22Rv1 (cell line): ENCODE data around the gene ARHGEF10L.

Experiments
- H3K27ac ChIP-seq: fragments of 450-650 bp; 2 replicates; pipeline ENCODE4 v1.5.1; 2017
- ZFX ChIP-seq: fragments of 450-650 bp; IDR thresholded peaks from 2 replicates; pipeline ENCODE4 v1.6.1; 2017; ENCODE audit warnings: antibody characterized with exemption, borderline replicate concordance
- TF ChIP-seq, protein P1 (sequence below): fragments of 450-650 bp; IDR thresholded peaks from 2 replicates; pipeline ENCODE4 v1.5.1; 2017; ENCODE audit warnings: mild to moderate bottlenecking

ARHGEF10L gene

DNA sequence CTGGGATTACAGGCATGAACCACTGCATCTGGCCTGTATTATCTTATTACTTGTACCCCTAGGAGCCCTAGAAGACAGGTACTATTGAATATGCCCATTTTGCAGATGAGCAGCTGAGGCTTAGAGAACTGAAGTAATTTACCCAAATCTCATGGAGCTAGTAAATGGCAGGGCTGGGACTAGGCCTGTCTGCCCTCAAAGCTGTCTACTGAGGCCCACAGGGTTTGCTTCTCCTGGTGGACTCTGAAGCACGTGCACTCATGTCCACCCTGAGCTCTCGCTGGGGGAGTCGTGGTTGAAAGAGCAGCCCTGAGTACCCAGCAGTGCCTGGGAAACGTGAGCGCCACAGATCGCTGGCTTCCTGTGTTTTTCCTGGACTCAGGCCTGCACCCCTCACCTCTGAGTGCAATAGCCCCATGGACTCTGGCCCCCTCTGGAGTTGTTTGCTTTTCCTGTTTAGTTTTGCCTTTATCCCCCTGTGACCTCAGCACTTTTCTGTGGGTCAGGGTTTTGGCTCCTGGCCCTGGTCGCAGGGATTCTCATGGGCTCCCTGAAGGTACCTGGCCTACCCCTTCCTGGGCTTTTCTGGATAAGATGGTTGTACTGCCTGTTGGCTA, 52.4 kb downstream of the ARHGEF10L start:
- H3K27ac ChIP-seq: no peak overlapping the region
- TF ChIP-seq, protein P1, sequence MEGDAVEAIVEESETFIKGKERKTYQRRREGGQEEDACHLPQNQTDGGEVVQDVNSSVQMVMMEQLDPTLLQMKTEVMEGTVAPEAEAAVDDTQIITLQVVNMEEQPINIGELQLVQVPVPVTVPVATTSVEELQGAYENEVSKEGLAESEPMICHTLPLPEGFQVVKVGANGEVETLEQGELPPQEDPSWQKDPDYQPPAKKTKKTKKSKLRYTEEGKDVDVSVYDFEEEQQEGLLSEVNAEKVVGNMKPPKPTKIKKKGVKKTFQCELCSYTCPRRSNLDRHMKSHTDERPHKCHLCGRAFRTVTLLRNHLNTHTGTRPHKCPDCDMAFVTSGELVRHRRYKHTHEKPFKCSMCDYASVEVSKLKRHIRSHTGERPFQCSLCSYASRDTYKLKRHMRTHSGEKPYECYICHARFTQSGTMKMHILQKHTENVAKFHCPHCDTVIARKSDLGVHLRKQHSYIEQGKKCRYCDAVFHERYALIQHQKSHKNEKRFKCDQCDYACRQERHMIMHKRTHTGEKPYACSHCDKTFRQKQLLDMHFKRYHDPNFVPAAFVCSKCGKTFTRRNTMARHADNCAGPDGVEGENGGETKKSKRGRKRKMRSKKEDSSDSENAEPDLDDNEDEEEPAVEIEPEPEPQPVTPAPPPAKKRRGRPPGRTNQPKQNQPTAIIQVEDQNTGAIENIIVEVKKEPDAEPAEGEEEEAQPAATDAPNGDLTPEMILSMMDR: no peak
- TF ChIP-seq ZFX: no peak

GRCh38 chr1:17594026-17594425, 54.5 kb downstream of the ARHGEF10L start:
- TF ChIP-seq, protein P1: no peak
- no peak for TF ChIP-seq ZFX
- H3K27ac ChIP-seq: no peak overlapping the region

GRCh38 chr1:17594690-17595601, 55.4 kb downstream of the ARHGEF10L start:
- TF ChIP-seq, protein P1: no peak
- TF ChIP-seq ZFX: no peak

GRCh38 chr1:17595602-17595925, 56.1 kb downstream of the ARHGEF10L start:
- H3K27ac ChIP-seq: no peak overlapping the region
- TF ChIP-seq ZFX: no peak
- TF ChIP-seq, protein P1: no peak

More at GRCh38 chr1:17594690-17595601, 55.4 kb downstream of the ARHGEF10L start:
- H3K27ac ChIP-seq: no peak overlapping the region

- H3K27ac ChIP-seq: no peak overlapping the region
- TF ChIP-seq ZFX: no peak
- TF ChIP-seq, protein P1: no peak
These were observed 56.7 kb downstream of the ARHGEF10L start for GRCh38 chr1:17596186-17596585.

GRCh38 chr1:17596651-17597509, 57.4 kb downstream of the ARHGEF10L start:
- TF ChIP-seq, protein P1: no peak
- no peak for TF ChIP-seq ZFX
- H3K27ac ChIP-seq: no peak overlapping the region
